Measurements from ENCODE around the gene ALKBH3. TPM values are rescaled to one million over a fixed set of nuclear protein-coding genes. Genes with fewer than 3 reads are reported as not detected.

The ALKBH3 gene
- total and polyA plus RNA-seq, 8 donors: 13.9 to 29.1 (median 17.5) TPM

- peak in 2 of 4 donors; percentile 23 to 31 for ATAC-seq
- no peaks in the 10 kb centered on the region for H3K36me3 ChIP-seq
- 40 to 42% methylated on average over 20 of the region's 20 CpGs for WGBS, 2 donors
- no peak overlapping the region for H3K27ac ChIP-seq
- H3K4me1 ChIP-seq: no peaks in the 10 kb centered on the region
- no peak for TF ChIP-seq CTCF (IDR thresholded peaks at IDR 0.05)
- DNase-seq: no peak
- H3K27me3 ChIP-seq: no peaks in the 10 kb centered on the region
- H3K9me3 ChIP-seq: no peaks in the 10 kb centered on the region
- intact Hi-C loops (cut with DNase I): no loop called here
- no peak overlapping the region for H3K4me3 ChIP-seq
- FAIRE-seq: no peak
Observed at GRCh38 chr11:43933608-43934551, 53.2 kb downstream of the ALKBH3 start.

DNA sequence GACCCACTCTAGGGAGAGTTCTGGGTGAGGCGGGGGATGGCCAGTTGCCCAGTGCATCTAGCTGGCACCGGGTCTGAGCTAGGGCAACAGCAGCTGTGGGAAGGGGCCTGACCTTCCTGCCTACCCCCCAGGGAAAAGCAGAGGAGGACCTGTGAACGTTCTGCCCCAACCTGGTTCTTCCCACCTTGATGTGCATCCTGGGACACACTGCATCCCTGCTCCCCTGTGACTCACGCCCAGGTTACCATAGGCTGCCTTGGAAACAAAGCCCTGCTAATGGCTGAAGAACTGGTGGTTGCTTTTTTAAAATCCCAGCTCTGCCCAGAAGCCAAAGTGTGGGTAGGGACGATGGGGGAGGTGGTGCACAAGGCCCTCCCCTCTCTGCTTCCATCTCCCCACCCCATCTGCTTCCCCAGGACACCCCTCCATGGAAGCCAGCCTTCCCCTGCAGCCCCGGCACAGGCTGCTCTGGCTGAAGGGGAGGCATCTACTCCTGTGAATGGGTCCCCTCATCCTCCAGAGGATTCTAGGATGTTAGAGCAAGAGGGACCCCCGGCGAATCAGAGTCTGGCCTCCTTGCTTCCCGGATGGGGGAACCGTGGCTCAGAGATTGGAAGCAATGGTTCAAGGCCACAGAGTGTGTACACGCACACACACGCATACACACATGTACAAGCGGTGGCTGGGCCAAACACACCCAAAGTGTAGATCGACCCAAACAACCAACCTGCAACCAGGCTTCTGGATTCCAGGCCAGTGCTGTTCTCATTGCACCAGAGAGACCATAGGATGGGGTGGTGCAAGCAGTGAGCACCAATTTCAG is 54.2 kb downstream of the ALKBH3 start:
- DNase-seq (no peak), ATAC-seq (no peak), FAIRE-seq (no peak)
- no peak overlapping the region for H3K27ac ChIP-seq
- no peaks in the 10 kb centered on the region for H3K4me1 ChIP-seq
- no peaks in the 10 kb centered on the region for H3K36me3 ChIP-seq
- no peaks in the 10 kb centered on the region for H3K9me3 ChIP-seq
- 57 to 62% methylated on average over 14 of the region's 14 CpGs for WGBS, 2 donors
- intact Hi-C loops (cut with DNase I): no loop called here
- TF ChIP-seq CTCF (IDR thresholded peaks at IDR 0.05): no peak
- H3K4me3 ChIP-seq: no peak overlapping the region
- H3K27me3 ChIP-seq: no peaks in the 10 kb centered on the region

DNA sequence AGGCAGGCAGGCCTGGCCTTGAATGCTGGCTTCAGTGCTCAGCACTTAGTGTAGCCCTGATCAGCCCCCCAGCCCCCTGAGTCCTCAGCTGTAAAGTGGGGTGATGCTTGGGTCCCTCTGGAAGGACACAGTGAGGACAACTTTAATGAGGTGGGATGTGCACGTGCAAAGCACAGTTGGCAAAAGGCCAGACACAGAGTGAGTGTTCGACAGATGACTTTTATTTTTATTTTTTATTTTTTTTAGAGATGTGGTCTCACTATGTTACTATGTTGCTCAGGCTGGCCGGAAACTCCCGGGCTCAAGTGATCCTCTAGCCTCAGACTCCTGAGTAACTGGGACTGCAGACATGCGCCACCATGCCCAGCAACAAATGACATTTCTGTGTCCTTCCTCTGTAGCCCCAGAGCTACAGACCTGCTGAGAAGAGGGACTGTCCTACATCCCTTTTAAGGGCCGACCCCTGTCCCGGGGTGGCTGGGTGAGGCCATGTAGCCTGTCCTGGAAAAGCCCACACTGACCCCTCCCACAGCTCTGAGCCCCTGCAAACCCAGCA is 54.9 kb downstream of the ALKBH3 start:
- no peak overlapping the region for H3K27ac ChIP-seq
- 70 to 75% methylated on average over 7 of the region's 7 CpGs for WGBS, 2 donors
- no peaks in the 10 kb centered on the region for H3K36me3 ChIP-seq
- intact Hi-C loops (cut with DNase I): no loop called here
- H3K27me3 ChIP-seq: peaks cover 0 to 6% (median 0%) of the 10 kb centered on the region in 4 donors
- H3K4me3 ChIP-seq: no peak overlapping the region
- no peaks in the 10 kb centered on the region for H3K4me1 ChIP-seq
- no peaks in the 10 kb centered on the region for H3K9me3 ChIP-seq
- no peak for ATAC-seq
- TF ChIP-seq CTCF (IDR thresholded peaks at IDR 0.05): no peak
- no peak for FAIRE-seq
- DNase-seq: no peak

- ATAC-seq (no peak), DNase-seq (no peak), FAIRE-seq (no peak)
- H3K27me3 ChIP-seq: peaks cover 0 to 7% (median 0%) of the 10 kb centered on the region in 4 donors
- no peaks in the 10 kb centered on the region for H3K4me1 ChIP-seq
- intact Hi-C loops (cut with DNase I): no loop called here
- H3K36me3 ChIP-seq: no peaks in the 10 kb centered on the region
- H3K27ac ChIP-seq: no peak overlapping the region
- 65 to 69% methylated on average over 7 of the region's 7 CpGs for WGBS, 2 donors
- H3K4me3 ChIP-seq: no peak overlapping the region
- TF ChIP-seq CTCF (IDR thresholded peaks at IDR 0.05): no peak
- no peaks in the 10 kb centered on the region for H3K9me3 ChIP-seq
Observed at GRCh38 chr11:43936076-43936475, 55.4 kb downstream of the ALKBH3 start.
